ENCODE data around the gene ATG101. TPM values are rescaled to one million over a fixed set of nuclear protein-coding genes. Genes with fewer than 3 reads are reported as not detected.

Gene ATG101
- total and polyA plus RNA-seq, 2 donors (not counting 1 experiment from before 2014, with no cell fraction given), result 19.4 to 50.3 TPM

DNA sequence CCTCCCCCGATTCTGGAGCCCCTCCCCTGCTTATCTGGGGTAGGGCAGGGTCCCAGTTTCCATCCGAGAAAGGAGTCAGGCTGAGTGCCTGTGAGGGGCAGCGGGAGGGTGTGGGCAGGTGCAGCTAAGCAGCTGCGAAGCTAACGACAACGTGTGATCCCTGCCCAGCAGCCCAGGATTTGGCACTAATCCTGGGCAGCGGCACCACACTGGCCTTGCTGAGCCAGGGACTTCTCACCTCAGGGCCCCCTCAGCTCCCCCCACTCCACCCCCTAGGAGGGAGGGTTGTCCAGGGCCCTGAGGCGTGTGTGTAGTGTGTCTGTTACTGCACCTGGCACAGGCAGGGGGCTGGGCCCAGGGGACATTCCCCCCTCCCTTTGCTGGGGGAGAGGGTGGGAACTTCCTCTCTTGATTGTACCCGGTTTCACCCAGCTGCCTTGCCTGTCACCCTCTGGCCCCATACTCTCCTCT lies 11.5 kb downstream of the ATG101 start:
- Histone ChIP-seq H3K4me2 (replicated peaks; ENCODE audit: low read depth, low read length, poor library complexity, severe bottlenecking) (peak overlapping the region; percentile 74), H3K9me3 (ENCODE audit: control extremely low read depth in 1 of 3, control insufficient read depth in 2 of 3, insufficient read depth in 1 of 3, low read length in 2 of 3) (no peaks in the 10 kb centered on the region), H3K79me2 (ENCODE audit: control insufficient read depth, insufficient read depth, low read length) (no peaks in the 10 kb centered on the region), H3K36me3 (replicated peaks in 1 of 2; ENCODE audit: control extremely low read depth in 1 of 2, control insufficient read depth in 1 of 2, extremely low read depth in 1 of 2, insufficient read depth in 2 of 2, low read length in 1 of 2) (peaks cover 0 to 29% of the 10 kb centered on the region in 2 experiments), H3K9ac (ENCODE audit: low read length) (peak overlapping the region; percentile 36), H2AFZ (ENCODE audit: insufficient read depth, low read depth, low read length, poor library complexity, severe bottlenecking) (peak overlapping the region; percentile 20), H4K20me1 (ENCODE audit: control insufficient read depth, insufficient read depth, low read length, poor library complexity, severe bottlenecking) (no peaks in the 10 kb centered on the region), H3K27me3 (replicated peaks in 1 of 4; ENCODE audit: control extremely low read depth in 1 of 4, control insufficient read depth in 3 of 4, insufficient read depth in 4 of 4, low read length in 3 of 4) (no peaks in the 10 kb centered on the region), H3K4me1 (ENCODE audit: control insufficient read depth in 2 of 2, insufficient read depth in 2 of 2, low read length in 2 of 2) (peaks cover 32 to 36% of the 10 kb centered on the region in 2 donors), H3K27ac (ENCODE audit: low read length in 2 of 2) (peak overlapping the region; percentile 57 to 62), H3K4me3 (ENCODE audit: control extremely low read depth in 1 of 5, extremely low read depth in 1 of 5, insufficient read depth in 1 of 5, low read depth in 2 of 5, low read length in 4 of 5) (peak overlapping the region in 2 of 5 experiments; percentile 8 to 22)
- POLR2A ChIA-PET, result interaction anchor here (0.8 to 3.1 kb wide), 8 partner anchors 11 to 75 kb away, joined by 4 to 14 read pairs (median 6); partner anchors contain the start of genes ATG101, NR4A1 and TAMALIN
- ATAC-seq (ENCODE audit: low read depth) (peak; percentile 95), DNase-seq (peak; percentile 91)
- 0% methylated on average over 4 of the region's 9 CpGs for WGBS (ENCODE audit: insufficient coverage)
- Mint-ChIP-seq H3K4me3 (peak overlapping the region; percentile 68), H3K27me3 (no peaks in the 10 kb centered on the region), H3K27ac (peak overlapping the region; percentile 81), H3K4me1 (peaks cover 33% of the 10 kb centered on the region), H3K9me3 (ENCODE audit: insufficient read depth) (no peaks in the 10 kb centered on the region)
- intact Hi-C loops (cut with micrococcal nuclease), result loop anchor here (1.0 to 2.0 kb wide), 3 partner anchors 30 to 75 kb away; partner anchors contain the start of genes NR4A1 and TAMALIN
- CTCF ChIA-PET, result interaction anchor here (0.6 to 34.6 kb wide), 12 partner anchors 10 to 908 kb away, joined by 3 to 1315 read pairs (median 10); partner anchors contain the start of genes ATG101, NR4A1 and TAMALIN
- no peak for TF ChIP-seq EZH2 (IDR thresholded peaks at IDR 0.05; ENCODE audit: borderline replicate concordance, insufficient read depth, low read depth, low read length, poor library complexity, severe bottlenecking)
- TF ChIP-seq, protein P1, sequence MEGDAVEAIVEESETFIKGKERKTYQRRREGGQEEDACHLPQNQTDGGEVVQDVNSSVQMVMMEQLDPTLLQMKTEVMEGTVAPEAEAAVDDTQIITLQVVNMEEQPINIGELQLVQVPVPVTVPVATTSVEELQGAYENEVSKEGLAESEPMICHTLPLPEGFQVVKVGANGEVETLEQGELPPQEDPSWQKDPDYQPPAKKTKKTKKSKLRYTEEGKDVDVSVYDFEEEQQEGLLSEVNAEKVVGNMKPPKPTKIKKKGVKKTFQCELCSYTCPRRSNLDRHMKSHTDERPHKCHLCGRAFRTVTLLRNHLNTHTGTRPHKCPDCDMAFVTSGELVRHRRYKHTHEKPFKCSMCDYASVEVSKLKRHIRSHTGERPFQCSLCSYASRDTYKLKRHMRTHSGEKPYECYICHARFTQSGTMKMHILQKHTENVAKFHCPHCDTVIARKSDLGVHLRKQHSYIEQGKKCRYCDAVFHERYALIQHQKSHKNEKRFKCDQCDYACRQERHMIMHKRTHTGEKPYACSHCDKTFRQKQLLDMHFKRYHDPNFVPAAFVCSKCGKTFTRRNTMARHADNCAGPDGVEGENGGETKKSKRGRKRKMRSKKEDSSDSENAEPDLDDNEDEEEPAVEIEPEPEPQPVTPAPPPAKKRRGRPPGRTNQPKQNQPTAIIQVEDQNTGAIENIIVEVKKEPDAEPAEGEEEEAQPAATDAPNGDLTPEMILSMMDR (IDR thresholded peaks at IDR 0.05), result peak; percentile 11
